K562 (cell line): ENCODE measurements around the gene GCC1. TPM values are rescaled to one million over a fixed set of nuclear protein-coding genes. Genes with fewer than 3 reads are reported as not detected.

ENCODE experiments used
- CEBPB ChIP-seq: fragments of 450-650 bp; IDR thresholded peaks from 2 replicates; pipeline ENCODE4 v1.6.1; 2016; ENCODE audit warnings: missing genetic modification characterization, missing compliant biosample characterization
- ERF ChIP-seq: fragments of 450-650 bp; formaldehyde crosslinking; IDR thresholded peaks from 2 replicates; pipeline ENCODE4 v1.4.0; 2020; ENCODE audit warnings: mild to moderate bottlenecking, mixed read lengths
- HDGF ChIP-seq: fragments of 450-650 bp; IDR thresholded peaks from 2 replicates; pipeline ENCODE4 v1.6.1; 2016
- RBM17 ChIP-seq: fragments of 200-400 bp; formaldehyde crosslinking; IDR thresholded peaks from 2 replicates; pipeline ENCODE4 v1.6.1; 2017; ENCODE audit warnings: low read depth, mild to moderate bottlenecking, low read length, borderline replicate concordance
- RNF2 ChIP-seq: sonication (generic); IDR thresholded peaks from 2 replicates; pipeline ENCODE4 v1.6.1; 2016
- SMARCA5 ChIP-seq: fragments of 450-650 bp; IDR thresholded peaks from 2 replicates; pipeline ENCODE4 v1.6.1; 2016
- SRSF3 ChIP-seq: fragments of 200-400 bp; formaldehyde crosslinking; IDR thresholded peaks from 2 replicates; pipeline ENCODE4 v1.6.1; 2016; ENCODE audit warnings: mild to moderate bottlenecking, low read length, moderate library complexity; ENCODE audit not compliant: insufficient read depth
- TEAD1 ChIP-seq, 2 experiments: fragments of 450-650 bp in 1 of 2; sonication (generic) in 1 of 2; formaldehyde crosslinking; IDR thresholded peaks; 2 replicates each; pipeline versions ENCODE4 v1.4.0 to v1.8.0; 2020 to 2022; ENCODE audit warnings: mild to moderate bottlenecking in 2 of 2, missing genetic modification reagents in 1 of 2
- THRAP3 ChIP-seq: fragments of 450-650 bp; IDR thresholded peaks from 2 replicates; pipeline ENCODE4 v1.6.1; 2016; ENCODE audit warnings: mild to moderate bottlenecking, inconsistent platforms, borderline replicate concordance
- XRCC3 ChIP-seq: fragments of 450-650 bp; IDR thresholded peaks from 2 replicates; pipeline ENCODE4 v1.6.1; 2017; ENCODE audit warnings: mild to moderate bottlenecking, moderate library complexity
- ZBTB7A ChIP-seq: IDR thresholded peaks from 2 replicates; pipeline ENCODE4 v1.6.1; 2011; ENCODE audit warnings: low read depth, mild to moderate bottlenecking, low read length, moderate library complexity, borderline replicate concordance; ENCODE audit not compliant: control insufficient read depth
- polyA plus RNA-seq, 8 experiments: library from polyadenylated mRNA; depleted of rRNA in 4 of 8; stranded (reverse) in 5 of 8; unstranded in 3 of 8; fragments of >200 nt; fragmentation: Nextera tagmentation in 2 of 8; fragmentation: Illumina TruSeq in 1 of 8; extraction: Ambion mirVana in 2 of 8; extraction: Trizol in 1 of 8; gene quantifications; 2 replicates each; pipeline versions ENCODE4 v1.2.1 to v1.2.3, GENCODE V29; 2011 to 2014; ENCODE audit warnings: inconsistent platforms in 1 of 8, missing spikeins in 1 of 8
- total RNA-seq, 7 experiments: library from RNA; depleted of rRNA in 6 of 7; stranded (reverse); fragments of >200 nt in 6 of 7; fragmentation: Illumina TruSeq in 2 of 7; extraction: Trizol in 2 of 7; gene quantifications; 2 replicates each; pipeline versions ENCODE4 v1.2.1 to v1.2.3, GENCODE V29; 2011 to 2021; ENCODE audit warnings: low replicate concordance in 1 of 7
- TF ChIP-seq, protein P1 (sequence below): fragments of 450-650 bp; conservative IDR thresholded peaks from 2 replicates; pipeline ENCODE4 v1.6.1; 2016; ENCODE audit warnings: missing genetic modification characterization, low read depth, mild to moderate bottlenecking, missing compliant biosample characterization, moderate library complexity
- TF ChIP-seq, protein P2 (sequence below): sonication (generic); formaldehyde crosslinking; IDR thresholded peaks from 2 replicates; pipeline ENCODE4 v1.8.0; 2022; ENCODE audit warnings: mild to moderate bottlenecking, missing genetic modification reagents, borderline replicate concordance
- TF ChIP-seq, protein P3 (sequence below): fragments of 250-450 bp; sonication (Bioruptor Pico); IDR thresholded peaks from 2 replicates; pipeline ENCODE4 v1.4.0; 2020
- TF ChIP-seq, protein P4 (sequence below), 2 experiments: fragments of 450-650 bp in 1 of 2; IDR thresholded peaks; 2 replicates each; pipeline ENCODE4 v1.6.1; 2011 to 2017; ENCODE audit warnings: low read depth in 2 of 2, antibody characterized with exemption in 1 of 2, borderline replicate concordance in 1 of 2, low read length in 1 of 2, mild to moderate bottlenecking in 1 of 2, mixed read lengths in 1 of 2; ENCODE audit not compliant: control insufficient read depth in 1 of 2
- TF ChIP-seq, protein P5 (sequence below): sonication (generic); formaldehyde crosslinking; IDR thresholded peaks from 2 replicates; pipeline ENCODE4 v1.8.0; 2022; ENCODE audit warnings: mild to moderate bottlenecking, missing genetic modification reagents
- TF ChIP-seq, protein P6 (sequence below): fragments of 450-650 bp; IDR thresholded peaks from 2 replicates; pipeline ENCODE4 v1.7.1; 2018; ENCODE audit warnings: mild to moderate bottlenecking, low read depth; ENCODE audit not compliant: partially characterized antibody

The GCC1 gene
- total and polyA plus RNA-seq, 9 of the 15 experiments (the other 6 are each of a cell fraction or from before 2014, with no cell fraction given): 1.9 to 19.8 (median 10.9) TPM

DNA sequence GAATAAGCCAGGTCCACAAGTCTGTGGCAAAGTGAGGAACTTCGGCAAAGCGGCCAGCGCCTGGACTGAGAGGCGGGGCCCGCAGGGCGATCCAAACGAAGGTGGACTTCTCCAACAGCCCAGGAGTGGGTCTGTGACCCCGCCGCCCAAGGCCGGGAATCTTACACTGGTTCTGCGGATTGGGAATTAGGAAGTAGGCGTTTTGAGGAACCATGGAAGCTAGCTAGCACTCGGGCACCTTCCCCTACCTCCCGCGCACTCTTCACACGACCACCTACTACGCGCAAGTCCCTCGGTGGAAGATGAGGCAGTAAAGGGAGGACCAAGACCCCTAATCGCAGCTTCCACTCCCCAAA, 2.2 kb upstream of the GCC1 start (continued):
- TF ChIP-seq HDGF (0 out of 2 replicates have a peak, but pooled peaks have one; percentile 79), XRCC3 (no peak), RNF2 (no peak), TEAD1 (CRISPR knock-in tag; IDR thresholded peaks at IDR 0.05) (0 out of 4 replicates have a peak, but pooled peaks of 1 of the 2 experiments have one; percentile 37), SRSF3 (0 out of 2 replicates have a peak, but pooled peaks have one; percentile 46), ZBTB7A (no peak), ERF (CRISPR knock-in tag) (0 out of 2 replicates have a peak, but pooled peaks have one; percentile 23), SMARCA5 (no peak), THRAP3 (peak; percentile 90), CEBPB (no peak), RBM17 (no peak)
- TF ChIP-seq, protein P1, sequence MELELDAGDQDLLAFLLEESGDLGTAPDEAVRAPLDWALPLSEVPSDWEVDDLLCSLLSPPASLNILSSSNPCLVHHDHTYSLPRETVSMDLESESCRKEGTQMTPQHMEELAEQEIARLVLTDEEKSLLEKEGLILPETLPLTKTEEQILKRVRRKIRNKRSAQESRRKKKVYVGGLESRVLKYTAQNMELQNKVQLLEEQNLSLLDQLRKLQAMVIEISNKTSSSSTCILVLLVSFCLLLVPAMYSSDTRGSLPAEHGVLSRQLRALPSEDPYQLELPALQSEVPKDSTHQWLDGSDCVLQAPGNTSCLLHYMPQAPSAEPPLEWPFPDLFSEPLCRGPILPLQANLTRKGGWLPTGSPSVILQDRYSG (tag): 0 out of 2 replicates have a peak, but pooled peaks have one; percentile 45
- TF ChIP-seq, protein P2, sequence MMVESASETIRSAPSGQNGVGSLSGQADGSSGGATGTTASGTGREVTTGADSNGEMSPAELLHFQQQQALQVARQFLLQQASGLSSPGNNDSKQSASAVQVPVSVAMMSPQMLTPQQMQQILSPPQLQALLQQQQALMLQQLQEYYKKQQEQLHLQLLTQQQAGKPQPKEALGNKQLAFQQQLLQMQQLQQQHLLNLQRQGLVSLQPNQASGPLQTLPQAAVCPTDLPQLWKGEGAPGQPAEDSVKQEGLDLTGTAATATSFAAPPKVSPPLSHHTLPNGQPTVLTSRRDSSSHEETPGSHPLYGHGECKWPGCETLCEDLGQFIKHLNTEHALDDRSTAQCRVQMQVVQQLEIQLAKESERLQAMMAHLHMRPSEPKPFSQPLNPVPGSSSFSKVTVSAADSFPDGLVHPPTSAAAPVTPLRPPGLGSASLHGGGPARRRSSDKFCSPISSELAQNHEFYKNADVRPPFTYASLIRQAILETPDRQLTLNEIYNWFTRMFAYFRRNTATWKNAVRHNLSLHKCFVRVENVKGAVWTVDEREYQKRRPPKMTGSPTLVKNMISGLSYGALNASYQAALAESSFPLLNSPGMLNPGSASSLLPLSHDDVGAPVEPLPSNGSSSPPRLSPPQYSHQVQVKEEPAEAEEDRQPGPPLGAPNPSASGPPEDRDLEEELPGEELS (CRISPR knock-in tag): 0 out of 2 replicates have a peak, but pooled peaks have one; percentile 43
- TF ChIP-seq, protein P3, sequence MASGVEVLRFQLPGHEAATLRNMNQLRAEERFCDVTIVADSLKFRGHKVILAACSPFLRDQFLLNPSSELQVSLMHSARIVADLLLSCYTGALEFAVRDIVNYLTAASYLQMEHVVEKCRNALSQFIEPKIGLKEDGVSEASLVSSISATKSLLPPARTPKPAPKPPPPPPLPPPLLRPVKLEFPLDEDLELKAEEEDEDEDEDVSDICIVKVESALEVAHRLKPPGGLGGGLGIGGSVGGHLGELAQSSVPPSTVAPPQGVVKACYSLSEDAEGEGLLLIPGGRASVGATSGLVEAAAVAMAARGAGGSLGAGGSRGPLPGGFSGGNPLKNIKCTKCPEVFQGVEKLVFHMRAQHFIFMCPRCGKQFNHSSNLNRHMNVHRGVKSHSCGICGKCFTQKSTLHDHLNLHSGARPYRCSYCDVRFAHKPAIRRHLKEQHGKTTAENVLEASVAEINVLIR (CRISPR knock-in tag): no peak
- TF ChIP-seq, protein P4, sequence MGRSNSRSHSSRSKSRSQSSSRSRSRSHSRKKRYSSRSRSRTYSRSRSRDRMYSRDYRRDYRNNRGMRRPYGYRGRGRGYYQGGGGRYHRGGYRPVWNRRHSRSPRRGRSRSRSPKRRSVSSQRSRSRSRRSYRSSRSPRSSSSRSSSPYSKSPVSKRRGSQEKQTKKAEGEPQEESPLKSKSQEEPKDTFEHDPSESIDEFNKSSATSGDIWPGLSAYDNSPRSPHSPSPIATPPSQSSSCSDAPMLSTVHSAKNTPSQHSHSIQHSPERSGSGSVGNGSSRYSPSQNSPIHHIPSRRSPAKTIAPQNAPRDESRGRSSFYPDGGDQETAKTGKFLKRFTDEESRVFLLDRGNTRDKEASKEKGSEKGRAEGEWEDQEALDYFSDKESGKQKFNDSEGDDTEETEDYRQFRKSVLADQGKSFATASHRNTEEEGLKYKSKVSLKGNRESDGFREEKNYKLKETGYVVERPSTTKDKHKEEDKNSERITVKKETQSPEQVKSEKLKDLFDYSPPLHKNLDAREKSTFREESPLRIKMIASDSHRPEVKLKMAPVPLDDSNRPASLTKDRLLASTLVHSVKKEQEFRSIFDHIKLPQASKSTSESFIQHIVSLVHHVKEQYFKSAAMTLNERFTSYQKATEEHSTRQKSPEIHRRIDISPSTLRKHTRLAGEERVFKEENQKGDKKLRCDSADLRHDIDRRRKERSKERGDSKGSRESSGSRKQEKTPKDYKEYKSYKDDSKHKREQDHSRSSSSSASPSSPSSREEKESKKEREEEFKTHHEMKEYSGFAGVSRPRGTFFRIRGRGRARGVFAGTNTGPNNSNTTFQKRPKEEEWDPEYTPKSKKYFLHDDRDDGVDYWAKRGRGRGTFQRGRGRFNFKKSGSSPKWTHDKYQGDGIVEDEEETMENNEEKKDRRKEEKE (IDR thresholded peaks at IDR 0.05; ENCODE audit: borderline replicate concordance in 1 of 2, control insufficient read depth in 1 of 2, low read depth in 2 of 2, low read length in 1 of 2): no peak
- TF ChIP-seq, protein P5, sequence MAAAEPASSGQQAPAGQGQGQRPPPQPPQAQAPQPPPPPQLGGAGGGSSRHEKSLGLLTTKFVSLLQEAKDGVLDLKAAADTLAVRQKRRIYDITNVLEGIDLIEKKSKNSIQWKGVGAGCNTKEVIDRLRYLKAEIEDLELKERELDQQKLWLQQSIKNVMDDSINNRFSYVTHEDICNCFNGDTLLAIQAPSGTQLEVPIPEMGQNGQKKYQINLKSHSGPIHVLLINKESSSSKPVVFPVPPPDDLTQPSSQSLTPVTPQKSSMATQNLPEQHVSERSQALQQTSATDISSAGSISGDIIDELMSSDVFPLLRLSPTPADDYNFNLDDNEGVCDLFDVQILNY: no peak
- TF ChIP-seq, protein P6, sequence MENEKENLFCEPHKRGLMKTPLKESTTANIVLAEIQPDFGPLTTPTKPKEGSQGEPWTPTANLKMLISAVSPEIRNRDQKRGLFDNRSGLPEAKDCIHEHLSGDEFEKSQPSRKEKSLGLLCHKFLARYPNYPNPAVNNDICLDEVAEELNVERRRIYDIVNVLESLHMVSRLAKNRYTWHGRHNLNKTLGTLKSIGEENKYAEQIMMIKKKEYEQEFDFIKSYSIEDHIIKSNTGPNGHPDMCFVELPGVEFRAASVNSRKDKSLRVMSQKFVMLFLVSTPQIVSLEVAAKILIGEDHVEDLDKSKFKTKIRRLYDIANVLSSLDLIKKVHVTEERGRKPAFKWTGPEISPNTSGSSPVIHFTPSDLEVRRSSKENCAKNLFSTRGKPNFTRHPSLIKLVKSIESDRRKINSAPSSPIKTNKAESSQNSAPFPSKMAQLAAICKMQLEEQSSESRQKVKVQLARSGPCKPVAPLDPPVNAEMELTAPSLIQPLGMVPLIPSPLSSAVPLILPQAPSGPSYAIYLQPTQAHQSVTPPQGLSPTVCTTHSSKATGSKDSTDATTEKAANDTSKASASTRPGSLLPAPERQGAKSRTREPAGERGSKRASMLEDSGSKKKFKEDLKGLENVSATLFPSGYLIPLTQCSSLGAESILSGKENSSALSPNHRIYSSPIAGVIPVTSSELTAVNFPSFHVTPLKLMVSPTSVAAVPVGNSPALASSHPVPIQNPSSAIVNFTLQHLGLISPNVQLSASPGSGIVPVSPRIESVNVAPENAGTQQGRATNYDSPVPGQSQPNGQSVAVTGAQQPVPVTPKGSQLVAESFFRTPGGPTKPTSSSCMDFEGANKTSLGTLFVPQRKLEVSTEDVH: no peak
